GM12874 (cell line): ENCODE results near the gene SLC18A3.

Source experiments
- CTCF ChIP-seq: IDR thresholded peaks from 2 replicates; pipeline ENCODE4 v1.5.1; 2011; ENCODE audit warnings: low read depth, mild to moderate bottlenecking, control low read depth, low read length, moderate library complexity; ENCODE audit not compliant: insufficient read depth

Gene SLC18A3

GRCh38 chr10:49610114-49610457 lies at the start of gene SLC18A3:
Gene SLC18A3, plus strand, starts transcription at chr10:49610310. Its CDS starts 431 bp downstream, at chr10:49610741.
- TF ChIP-seq CTCF, result no peak

- no peak for TF ChIP-seq CTCF
These were observed 49.6 kb upstream of the SLC18A3 start for GRCh38 chr10:49560526-49560925.

- TF ChIP-seq CTCF, result no peak
These were observed 47.2 kb upstream of the SLC18A3 start for GRCh38 chr10:49562893-49563292.

GRCh38 chr10:49564461-49565009 lies 45.6 kb upstream of the SLC18A3 start:
- TF ChIP-seq CTCF, result no peak

GRCh38 chr10:49567810-49568209 lies 42.3 kb upstream of the SLC18A3 start:
- TF ChIP-seq CTCF, result no peak

GRCh38 chr10:49568235-49568634 lies 41.9 kb upstream of the SLC18A3 start:
- TF ChIP-seq CTCF, result no peak

GRCh38 chr10:49569031-49569631 lies 41.0 kb upstream of the SLC18A3 start:
- TF ChIP-seq CTCF, result no peak

- no peak for TF ChIP-seq CTCF
These were observed 38.7 kb upstream of the SLC18A3 start for GRCh38 chr10:49571388-49571787.
